ENCODE data around the gene GAS7.

Gene GAS7

DNA sequence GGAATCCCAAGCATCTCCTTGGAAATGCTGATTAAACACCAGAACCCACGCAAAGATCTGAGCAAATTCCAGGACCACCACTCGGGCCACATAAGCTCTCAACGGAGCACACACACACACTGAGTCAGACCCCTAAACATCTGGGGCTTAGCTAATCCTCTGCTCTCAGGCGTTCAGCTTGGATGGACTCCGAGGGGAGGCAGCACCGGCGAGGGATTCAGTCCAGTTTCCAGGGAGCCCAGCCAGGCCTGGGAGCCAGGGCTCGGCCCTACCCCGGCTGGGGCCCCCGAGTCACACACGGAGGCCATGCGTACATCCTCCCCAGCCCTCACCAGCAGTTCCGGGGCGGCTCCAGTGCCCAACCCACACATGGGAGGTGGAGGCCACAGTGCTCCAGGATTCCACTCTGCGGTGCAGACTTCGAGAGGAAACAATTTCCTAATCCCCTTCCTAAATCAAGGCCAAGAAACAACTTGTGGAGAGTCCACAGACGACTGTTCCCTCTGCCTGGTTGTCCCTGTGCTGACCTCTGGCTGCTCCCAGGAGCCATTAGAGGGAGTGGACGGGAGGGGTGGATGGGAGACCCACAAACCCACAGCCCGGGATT lies 70.5 kb downstream of the GAS7 start:
- no peak for DNase-seq

DNA sequence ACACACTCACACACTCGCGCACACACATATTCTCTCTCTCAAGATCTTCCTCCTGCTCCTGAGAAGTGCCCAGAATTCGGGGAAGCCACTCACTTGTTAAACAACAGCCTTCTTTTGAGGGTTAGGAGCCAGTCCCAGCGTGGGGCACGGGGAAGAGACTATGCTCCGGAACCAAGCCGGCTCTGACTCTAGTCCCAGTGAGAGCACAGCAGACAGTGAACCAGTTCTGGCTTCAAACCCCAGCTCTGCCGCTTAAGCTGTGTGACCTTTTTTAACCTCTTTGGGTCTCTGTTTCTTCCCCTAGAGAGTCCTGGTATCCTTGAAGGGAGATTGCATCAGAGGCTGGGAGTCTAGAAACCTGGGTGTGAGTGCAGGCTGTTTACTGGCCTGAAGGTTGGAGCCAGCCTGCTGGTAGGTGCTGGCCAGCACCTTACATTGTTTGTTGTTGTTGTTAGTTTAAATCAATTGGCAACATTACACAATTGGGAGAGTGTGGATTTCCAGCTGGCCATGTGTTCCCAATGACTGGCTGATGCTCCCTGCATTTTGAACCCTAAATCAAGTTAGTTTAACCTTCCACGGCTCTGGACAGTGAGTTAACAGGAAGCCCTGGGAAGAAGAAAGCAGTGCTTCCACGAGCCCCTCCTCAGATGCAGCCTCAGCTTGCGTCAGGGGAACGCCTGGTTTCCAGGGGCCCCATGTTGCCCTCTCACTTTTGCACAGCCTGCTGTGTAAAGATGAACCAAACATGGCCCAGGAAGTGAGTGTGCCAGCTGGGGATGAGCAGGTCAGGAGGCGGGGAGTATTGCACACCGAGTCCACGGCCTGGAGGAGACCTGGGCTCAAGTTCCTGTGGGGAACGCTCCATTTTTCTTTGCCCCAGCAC lies 71.5 kb downstream of the GAS7 start:
- peak; percentile 25 for DNase-seq

DNA sequence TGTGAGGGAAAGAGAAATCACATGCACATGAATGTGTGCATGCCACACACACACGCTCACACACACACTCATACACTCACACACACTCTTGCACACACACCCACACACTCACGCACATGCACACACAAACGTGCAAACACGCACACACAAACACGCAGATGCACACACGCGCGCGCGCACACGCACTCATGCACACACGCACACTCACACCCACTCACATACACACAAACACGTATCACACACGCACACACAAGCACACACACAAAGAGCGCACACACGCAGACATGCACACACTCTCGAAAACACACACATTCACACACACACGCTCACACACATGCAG lies 72.2 kb downstream of the GAS7 start:
- no peak for DNase-seq

DNA sequence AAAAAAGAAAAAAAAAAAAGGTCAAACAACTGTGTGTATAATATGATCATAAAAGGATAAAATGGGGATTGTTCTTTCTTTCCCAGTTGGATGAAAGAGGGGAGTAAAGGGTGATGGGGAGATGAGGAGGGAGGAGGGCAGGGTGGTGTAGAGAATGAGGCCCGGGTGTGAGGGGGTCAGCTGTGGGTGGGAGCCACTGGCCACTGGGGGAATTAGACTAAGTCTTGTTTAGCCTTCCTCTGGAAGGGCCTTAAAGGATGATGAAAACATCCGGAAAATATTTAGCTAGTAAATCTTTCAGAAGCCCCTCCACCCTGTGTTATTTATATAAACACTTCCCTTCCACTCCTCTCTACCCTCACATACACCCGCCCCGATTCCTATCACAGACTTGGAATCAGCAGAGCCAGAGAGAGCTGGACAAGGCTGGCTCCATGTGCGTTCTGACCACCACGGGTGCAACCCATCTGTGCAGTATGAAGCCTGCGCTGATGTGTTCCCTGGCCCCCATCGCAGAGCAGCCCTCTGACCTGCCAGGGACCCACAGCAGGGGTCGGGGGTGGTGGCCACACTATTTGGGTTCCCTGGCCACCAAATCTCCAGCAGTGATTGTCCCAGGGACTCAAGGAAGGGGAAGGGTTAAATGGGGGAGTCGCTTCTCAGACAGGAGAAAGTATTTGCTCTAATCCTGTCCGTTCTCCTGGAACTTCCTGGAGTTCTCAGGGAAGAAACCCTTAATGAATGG lies 72.7 kb downstream of the GAS7 start:
- DNase-seq = no peak

DNA sequence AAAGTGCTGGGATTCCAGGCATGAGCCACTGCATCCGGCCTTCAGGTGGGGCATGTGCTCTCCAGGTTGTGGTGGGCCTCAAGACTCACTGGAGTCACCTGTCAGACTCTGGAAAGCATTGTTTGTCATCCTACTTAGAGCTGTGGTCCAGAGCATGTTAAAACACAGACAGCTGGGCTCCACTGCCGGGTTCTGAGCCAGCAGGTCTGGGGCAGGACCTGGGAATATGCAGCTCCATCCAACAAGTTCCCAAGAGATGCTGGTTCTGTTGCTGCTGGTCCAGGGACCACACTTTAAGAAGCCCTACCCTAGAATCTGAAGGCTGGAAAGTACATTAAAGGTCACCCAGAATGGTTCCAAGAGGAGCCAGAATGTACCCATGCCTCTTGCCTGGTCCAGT lies 75.3 kb downstream of the GAS7 start:
- no peak for DNase-seq

DNA sequence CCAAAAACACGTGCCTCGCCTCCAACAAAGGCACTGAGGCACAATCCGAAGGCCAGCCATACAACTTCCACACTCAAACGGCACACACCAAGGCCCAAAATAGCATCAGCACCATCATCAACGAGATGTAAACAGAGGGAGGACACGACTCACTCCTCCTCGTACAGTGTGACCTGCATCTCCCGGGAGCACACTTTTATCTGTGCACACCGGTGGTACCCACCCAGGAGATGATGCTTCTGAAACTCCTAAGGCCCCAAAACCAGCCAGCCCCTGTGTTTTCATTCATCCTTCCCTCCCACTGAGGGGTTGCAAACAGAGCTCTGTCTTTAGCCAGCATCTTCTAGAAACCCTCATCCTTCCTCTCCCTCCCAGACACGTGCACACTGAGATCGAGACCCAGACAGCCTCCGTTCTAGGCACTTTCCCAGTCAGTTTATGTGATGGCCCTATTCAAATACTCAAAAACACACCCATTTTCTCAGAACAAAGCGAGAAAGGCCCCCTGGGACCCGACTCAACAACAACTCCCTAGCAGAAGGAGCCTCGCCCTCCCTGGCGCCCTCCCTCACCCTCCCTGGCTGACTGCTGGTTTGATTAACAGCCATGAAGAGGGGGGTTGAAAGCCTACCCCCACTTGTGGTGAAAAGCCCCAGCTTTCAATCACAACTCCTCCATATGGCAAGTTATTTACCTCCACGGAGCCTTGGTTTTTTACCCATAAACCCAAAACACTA lies 76.3 kb downstream of the GAS7 start:
- no peak for DNase-seq

DNA sequence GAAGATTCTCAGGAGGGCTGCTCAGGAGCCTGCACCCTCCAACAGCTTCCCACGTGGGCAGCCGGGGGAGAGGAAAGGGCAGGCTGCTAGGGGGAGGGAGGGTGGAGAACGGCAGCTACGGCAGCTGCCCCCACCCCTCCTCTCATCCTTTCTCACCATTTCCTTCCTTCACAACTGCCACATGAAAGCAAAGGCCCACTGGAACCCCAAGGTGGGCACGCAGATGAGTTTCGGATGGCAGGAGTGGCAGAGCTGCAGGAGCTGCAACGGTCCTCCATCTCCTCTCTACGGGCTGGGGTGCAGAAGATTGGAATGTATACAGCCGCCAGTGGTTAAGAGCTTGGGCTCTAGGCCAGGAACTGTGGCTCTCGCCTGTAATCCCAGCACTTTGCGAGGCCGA lies 77.7 kb downstream of the GAS7 start:
- DNase-seq = no peak

DNA sequence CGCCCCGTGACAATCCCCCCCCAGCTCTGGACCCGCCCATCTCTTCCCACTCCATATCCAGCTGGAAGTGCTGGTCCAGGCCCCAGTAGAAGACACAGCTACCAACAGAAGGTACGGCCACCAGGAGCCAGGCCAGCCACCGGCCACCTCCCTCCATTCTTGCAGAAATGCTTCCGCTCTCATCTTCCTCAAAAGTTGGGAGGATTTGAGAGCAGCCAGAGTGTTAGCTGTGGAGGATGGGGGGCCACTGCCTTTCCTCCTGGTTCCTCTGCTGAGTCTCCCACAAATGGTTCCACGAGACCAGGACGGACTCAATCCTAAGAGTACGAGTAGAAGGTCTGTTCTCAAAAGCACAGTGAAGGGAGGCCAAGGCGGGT lies 78.3 kb downstream of the GAS7 start:
- no peak for DNase-seq

DNA sequence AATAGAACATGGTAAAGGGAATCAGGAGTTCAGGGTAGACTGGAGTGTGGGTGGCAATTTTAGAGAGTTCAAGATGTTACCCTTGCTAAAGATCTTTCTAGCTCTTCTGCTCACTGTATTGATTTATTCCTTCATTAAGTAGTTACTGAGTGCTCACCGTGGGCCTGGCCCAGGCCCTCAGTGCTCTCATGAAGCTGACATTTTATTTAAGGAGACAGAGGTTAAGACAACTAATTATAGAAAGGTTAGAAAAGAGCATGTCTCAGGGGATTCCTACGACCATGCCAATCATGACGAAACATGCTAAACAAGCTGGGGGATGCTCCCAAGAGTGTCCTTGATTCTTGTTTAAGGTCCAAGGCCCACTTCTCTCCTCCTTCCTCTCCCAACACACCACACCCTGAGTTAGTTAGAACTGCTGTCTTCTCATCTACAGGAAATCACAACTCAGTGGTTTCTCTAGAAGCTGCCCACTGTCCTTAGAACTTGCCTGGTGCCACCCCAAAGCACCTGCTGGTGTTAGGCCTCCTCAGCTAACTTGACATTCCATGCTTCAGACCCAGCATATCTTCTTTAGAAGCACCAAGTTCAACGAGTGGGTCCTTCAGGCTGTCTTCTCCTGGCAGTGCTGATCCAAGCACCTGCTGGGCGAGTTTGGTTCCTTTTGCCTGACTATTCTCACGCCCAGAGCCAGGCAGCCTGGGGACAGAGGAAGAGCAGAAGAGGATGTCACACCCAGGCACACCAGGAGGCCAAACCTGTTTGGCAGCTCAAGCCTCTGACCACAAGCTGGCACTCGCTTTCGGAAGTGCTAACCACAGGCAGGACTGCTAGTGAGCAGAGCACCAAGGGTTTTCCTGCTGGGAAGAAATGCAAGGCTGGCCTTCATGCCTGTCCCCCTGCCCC lies 79.0 kb downstream of the GAS7 start:
- DNase-seq = no peak

DNA sequence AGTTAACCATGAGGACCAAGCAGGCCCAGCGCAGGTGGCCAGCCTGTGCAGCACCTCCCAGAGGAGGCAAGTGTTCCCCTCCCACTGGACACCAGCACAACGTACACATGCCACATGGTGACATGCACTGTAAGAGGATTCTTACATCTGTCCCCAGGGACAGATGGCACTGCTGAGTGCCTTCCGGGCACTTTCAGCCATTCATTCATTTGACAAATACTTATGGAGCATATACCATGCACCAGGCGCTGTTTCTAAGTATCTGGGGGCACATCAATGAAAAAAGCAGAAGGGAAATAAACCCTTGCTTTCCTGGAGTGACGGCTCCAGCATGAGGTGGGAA lies 79.6 kb downstream of the GAS7 start:
- no peak for DNase-seq

DNA sequence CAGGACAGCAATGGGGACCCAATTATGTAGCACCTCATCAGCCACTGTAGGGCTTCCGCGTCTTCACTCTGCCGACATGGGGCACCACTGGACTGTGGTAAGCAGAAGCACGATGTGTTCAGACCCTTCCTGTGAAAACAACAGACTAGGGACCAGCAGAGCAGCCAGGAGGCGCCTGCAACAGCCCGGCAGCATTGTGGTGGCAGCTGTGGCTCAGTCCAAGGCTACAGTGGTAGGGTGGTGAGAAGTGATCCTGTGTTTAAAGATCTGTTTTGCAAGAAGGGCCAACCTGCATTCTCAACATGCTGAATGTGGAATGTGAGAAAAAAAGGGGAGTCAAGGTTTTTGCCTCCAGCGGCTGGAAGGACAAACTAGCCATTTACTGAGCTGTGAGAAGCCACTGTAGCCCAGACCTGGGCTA lies 80.8 kb downstream of the GAS7 start:
- DNase-seq = no peak

DNA sequence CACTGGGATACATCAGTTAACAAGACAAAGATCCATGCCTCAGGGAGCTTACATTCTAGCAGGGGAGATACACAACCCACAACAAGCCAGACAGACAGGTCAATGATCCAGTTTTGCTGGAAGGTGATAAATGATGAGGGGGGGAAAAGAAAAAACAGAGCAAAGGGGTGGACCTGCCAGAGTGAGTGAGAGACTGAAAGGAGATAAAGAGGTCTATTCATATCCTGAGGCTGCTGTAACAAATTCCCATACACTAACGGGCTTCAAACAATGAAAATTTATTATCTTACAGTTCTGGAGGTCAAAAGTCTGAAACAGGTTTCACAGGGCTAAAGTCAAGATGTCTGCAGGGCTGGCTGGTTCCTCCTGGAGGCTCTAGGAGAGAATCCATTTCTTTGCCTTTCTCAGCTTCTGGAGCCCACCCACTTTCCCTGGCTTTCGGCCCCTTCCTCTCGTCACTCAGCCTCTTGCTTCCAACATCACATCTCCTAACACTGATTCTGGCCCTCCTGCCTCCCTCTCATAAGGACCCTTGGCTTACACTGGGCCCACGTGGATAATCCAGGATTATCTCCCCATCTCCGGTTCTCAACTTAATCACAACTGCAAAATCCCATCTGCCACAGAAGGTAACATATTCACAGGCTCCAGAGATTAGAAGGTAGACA lies 81.5 kb downstream of the GAS7 start:
- no peak for DNase-seq

DNA sequence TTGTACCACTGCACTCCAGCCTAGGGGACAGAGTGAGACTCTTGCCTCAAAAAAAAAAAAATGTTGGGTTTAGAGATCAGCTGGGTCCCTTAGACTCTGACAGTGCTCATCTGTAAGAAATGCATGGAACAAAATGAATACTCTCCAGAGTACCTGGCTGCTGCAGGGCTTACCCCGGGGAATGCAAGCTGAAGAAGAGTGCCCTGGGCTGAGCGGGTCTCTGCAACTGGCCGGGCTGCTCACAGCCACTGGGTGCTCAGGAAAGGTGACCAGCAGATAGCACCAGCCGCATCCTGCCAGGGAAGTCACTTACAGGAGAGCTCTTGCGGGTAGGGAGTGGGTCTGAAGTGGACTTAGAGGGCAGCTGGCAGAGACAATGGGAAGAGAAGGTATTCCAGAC lies 82.1 kb downstream of the GAS7 start:
- no peak for DNase-seq

DNA sequence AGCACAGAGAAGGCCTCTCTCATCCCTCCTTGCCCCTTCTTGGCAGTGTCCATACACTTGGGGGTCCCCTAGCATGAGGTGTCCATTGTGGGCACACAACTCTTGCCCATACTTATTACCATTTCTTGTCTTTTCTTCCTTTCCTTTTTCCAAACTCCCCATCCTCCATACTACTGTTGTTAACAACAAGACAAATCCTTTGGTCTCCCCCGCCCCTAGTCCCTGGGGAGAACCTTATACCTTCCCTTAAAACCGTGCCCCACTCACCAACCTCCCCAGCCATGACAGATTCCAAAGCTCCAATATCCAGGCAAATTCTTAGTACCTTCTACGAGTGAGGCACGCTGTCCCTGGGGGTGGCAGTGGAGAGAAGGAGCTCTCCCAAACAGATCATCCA lies 82.9 kb downstream of the GAS7 start:
- DNase-seq = no peak

DNA sequence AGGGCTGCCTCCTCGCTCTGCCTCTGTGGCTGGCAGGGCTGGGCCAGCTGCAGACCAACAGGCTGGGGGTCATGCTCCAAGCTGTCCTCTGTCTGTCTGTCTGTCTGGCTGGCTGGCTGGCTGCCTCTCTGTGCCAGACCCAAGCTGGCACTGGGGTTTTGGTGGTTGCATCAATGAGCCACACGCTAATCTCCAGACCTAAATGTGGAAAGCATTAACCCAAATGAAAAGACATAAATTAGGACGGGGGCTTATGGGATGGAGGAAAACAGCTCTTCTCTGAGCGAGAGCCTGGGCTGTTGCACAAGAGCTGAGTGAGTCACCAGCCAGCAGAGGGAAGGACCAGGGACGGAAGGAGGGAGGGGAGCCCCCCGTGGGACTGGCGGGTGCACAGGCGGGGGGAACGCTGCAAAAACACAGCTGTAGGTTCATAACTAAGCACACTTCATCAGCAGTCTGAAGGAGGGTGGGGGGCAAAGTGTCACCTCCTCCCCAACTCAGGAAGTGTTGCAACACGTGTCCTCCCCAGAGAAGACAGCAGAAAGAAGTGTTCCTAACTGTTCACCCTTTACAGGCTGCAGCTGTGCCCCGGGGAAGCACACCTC lies 83.4 kb downstream of the GAS7 start:
- DNase-seq = peak; percentile 47

DNA sequence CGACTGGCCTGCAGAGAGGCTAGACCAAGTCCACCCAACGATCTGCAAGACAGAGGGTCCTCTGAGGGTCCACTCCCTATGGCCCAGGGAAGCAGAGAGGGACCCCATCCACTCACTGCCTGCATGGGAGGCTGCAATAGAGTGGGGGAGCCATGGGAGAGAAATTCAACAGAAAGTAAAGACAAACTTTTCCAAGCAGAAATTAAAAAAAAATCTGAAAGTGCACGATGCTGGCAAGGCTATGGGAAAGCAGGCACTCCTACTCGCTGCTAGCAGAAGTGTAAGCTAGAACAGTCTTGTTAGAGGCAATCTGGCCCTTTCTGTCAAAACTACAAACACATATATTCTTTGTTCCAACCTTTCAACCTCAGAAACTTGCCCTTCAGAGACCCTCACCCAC lies 85.4 kb downstream of the GAS7 start:
- DNase-seq = no peak

DNA sequence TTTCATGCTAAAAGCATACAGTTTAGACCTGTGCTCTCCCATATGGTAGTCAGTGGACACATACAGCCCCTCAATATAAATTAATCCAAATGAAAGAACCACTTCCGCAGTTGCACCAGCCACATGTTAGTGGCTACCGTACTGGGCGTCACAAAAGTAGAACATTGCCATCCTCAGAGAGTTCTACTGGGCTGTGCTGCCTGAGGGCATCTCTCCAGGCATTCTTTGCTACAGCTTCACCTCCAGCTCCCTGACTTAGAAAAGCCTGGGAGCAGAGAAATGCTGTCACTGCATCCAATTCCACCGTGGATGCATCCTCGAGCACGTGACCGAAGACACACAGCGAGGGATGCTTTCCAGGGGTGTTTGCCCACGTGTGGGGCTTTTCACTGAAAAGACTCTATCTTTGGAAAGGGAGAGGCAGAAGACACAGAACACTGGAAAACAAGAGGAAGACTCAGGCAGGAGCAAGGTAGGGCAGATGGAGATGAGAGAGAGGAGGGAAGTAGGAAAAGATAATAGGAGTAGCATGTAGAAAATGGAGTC lies 86.4 kb downstream of the GAS7 start:
- DNase-seq = no peak

DNA sequence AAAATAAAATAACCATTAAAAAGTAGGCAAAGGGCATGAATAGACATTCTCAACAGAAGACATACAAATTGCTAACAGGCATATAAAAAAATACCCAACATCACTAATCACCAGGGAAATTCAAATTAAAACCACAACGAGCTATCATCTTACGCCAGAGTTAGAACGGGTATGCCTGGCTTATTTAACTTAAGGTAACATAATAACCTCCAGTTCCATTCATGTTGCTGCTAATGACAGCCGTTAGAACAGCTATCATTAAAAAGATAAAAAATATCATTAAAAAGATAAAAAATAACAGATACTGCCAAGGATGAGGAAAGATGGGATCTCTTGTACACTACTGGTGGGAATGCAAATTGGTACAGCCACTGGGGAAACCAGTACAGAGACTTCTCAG lies 89.3 kb downstream of the GAS7 start:
- DNase-seq = no peak

DNA sequence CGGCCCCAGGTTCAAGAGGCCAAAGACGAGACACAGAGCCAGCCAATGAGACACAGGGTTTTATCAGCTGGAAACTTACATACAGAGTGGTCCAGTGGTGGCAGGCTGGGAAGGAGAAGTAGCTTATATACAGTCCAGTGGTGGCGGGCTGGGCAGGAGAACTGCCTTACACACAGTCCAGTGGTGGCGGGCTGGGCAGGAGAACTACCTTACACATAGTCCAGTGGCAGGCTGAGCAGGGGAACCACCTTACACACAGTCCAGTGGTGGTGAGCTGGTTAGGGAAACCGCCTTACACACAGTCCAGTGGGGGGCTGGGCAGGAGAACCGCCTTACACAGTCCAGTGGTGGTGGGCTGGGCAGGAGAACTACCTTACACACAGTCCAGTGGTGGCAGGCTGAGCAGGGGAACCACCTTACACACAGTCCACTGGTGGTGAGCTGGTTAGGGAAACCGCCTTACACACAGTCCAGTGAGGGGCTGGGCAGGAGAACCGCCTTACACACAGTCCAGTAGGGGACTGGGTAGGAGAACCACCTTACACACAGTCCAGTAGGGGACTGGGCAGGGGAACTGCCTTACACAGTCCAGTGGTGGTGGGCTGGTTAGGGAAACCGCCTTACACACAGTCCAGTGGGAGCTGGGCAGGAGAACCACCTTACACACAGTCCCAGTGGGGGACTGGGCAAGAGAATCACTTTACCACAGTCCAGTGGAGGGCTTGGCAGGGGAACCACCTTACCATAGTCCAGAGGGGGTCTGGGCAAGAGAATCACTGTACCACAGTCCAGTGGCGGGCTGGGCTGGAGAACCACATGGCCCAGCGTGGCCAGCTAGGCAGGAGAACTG lies 90.9 kb downstream of the GAS7 start:
- DNase-seq = no peak

DNA sequence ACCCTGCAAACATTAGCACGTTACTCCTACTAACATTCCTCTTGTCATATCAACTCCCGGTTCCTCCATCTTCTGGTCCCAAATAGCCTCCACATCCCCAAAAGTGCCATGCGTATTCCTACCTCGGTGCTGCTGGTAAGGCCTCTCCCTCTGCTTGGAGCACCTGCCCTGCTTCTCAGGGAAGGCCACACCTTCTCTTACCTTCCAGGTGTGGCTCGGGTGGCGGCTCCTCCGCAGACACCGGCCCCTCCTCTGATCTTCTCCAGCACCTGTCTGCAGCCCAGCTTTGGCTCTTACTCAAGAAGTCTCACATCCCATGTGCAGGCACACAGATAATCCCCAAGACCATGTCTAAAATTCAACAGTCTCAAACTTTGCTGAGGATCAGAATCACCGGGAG lies 92.3 kb downstream of the GAS7 start:
- no peak for DNase-seq

Measured in activated CD4-positive, alpha-beta T cell treated with anti-CD3 and anti-CD28 coated beads for 48 hours (primary cell).